ENCODE measurements around the gene EIF4ENIF1. TPM values are rescaled to one million over a fixed set of nuclear protein-coding genes. Genes with fewer than 3 reads are reported as not detected.

EIF4ENIF1 gene
- total and polyA plus RNA-seq, 9 of the 15 experiments (the other 6 are each of a cell fraction or from before 2014, with no cell fraction given), result 2.5 to 24.9 (median 15.8) TPM

- TF ChIP-seq C11orf30 (IDR thresholded peaks at IDR 0.05; ENCODE audit: low read depth) (no peak), ZNF408 (CRISPR knock-in tag; IDR thresholded peaks at IDR 0.05; ENCODE audit: low read depth) (no peak), ZNF134 (CRISPR knock-in tag; conservative IDR thresholded peaks at IDR 0.05) (no peak), NFIC (IDR thresholded peaks at IDR 0.05) (0 out of 2 replicates have a peak, but pooled peaks have one; percentile 4), TSC22D4 (tag; IDR thresholded peaks at IDR 0.05) (no peak), PCBP1 (IDR thresholded peaks at IDR 0.05; ENCODE audit: low read depth, low read length, poor library complexity, severe bottlenecking) (no peak), E2F3 (CRISPR knock-in tag; IDR thresholded peaks at IDR 0.05) (no peak), ETV6 (IDR thresholded peaks at IDR 0.05; ENCODE audit: borderline replicate concordance in 1 of 2, low read depth in 2 of 2, low read length in 1 of 2) (no peak), ETV6 (CRISPR knock-in tag; IDR thresholded peaks at IDR 0.05; ENCODE audit: borderline replicate concordance) (no peak), MGA (IDR thresholded peaks at IDR 0.05) (peak; percentile 46), PBX2 (CRISPR knock-in tag; IDR thresholded peaks at IDR 0.05; ENCODE audit: low read depth) (no peak), PBX2 (tag; conservative IDR thresholded peaks at IDR 0.05; ENCODE audit: low read depth) (no peak), NRF1 (conservative IDR thresholded peaks at IDR 0.05 in 1 of 2, IDR thresholded peaks at IDR 0.05 in 1 of 2) (peak; percentile 93 to 94), HDAC1 (IDR thresholded peaks at IDR 0.05) (peak in 1 of 2 experiments; percentile 76; a peak in 2 of 4 replicates)
Observed at GRCh38 chr22:31496007-31496734, 6.5 kb upstream of the EIF4ENIF1 start, which contains the start of gene SFI1 (continued).
